T-helper 2 cell treated with Interferon-gamma antibody and Interleukin-4, amounts not matched to agents 100 ng/mL and 5 ng/mL, for 36 hours (primary cell): ENCODE data around the gene ITGAL. TPM values are rescaled to one million over a fixed set of nuclear protein-coding genes. Genes with fewer than 3 reads are reported as not detected.
"Not testable (repeated sequence)": the region's sequence is repeated elsewhere in the genome, so short reads cannot be mapped to it uniquely, and the experiment has no call there.

Experiments
- intact Hi-C: fragments of 100-400 bp; cut with micrococcal nuclease; formaldehyde crosslinking; loops from one replicate; pipeline ENCODE4 v1.15.1; 2023
- total RNA-seq: library from RNA; stranded (reverse); gene quantifications from 2 replicates; pipeline ENCODE4 v1.2.3, GENCODE V29; 2022

The ITGAL gene
- total RNA-seq, 1 donor from 2014 or later: 528 TPM

- intact Hi-C loops: no loop called here
Measured at GRCh38 chr16:30524575-30525568, 52.3 kb downstream of the ITGAL start.

GRCh38 chr16:30525844-30526136 lies 53.2 kb downstream of the ITGAL start:
- intact Hi-C loops: loop anchor here (2.0 kb wide), 4 partner anchors 33 to 133 kb away; partner anchors contain the start of genes FBRS, PRR14 and ZNF764

- intact Hi-C loops: loop anchor here (2.0 kb wide), 4 partner anchors 33 to 133 kb away; partner anchors contain the start of genes FBRS, PRR14 and ZNF764
Measured at GRCh38 chr16:30526137-30526822, 53.7 kb downstream of the ITGAL start, which contains the start of gene ZNF768. Gene ZNF768, minus strand, starts transcription at chr16:30526566. Its CDS starts 153 bp downstream, at chr16:30526413.

- intact Hi-C loops: loop anchor here (1.0 to 2.0 kb wide), 7 partner anchors 8 to 132 kb away; partner anchors contain the start of genes DCTPP1, FBRS, PRR14 and ZNF764
Measured at GRCh38 chr16:30526823-30527634, 54.5 kb downstream of the ITGAL start.

GRCh38 chr16:30527635-30528178 lies 55.2 kb downstream of the ITGAL start:
- intact Hi-C loops: loop anchor here (1.0 to 2.0 kb wide), 7 partner anchors 8 to 131 kb away; partner anchors contain the start of genes DCTPP1, FBRS, PRR14 and ZNF764

- intact Hi-C loops: no loop called here
Measured at GRCh38 chr16:30528799-30529457, 56.4 kb downstream of the ITGAL start.

- intact Hi-C loops: no loop called here
Measured at GRCh38 chr16:30530163-30531037, 57.9 kb downstream of the ITGAL start.

GRCh38 chr16:30532285-30533145 lies 60.0 kb downstream of the ITGAL start:
- intact Hi-C loops: no loop called here

- intact Hi-C loops: no loop called here
Measured at GRCh38 chr16:30533146-30533522, 60.6 kb downstream of the ITGAL start.

- intact Hi-C loops: loop anchor here (2.0 kb wide), 3 partner anchors 51 to 155 kb away; partner anchors contain the start of gene ZNF785
Measured at GRCh38 chr16:30533748-30534367, 61.3 kb downstream of the ITGAL start.

GRCh38 chr16:30534368-30535105 lies 62.0 kb downstream of the ITGAL start, which contains the start of gene ZNF747:
Gene ZNF747, minus strand, starts transcription at chr16:30534858. Its CDS starts 179 bp downstream, at chr16:30534679.
- intact Hi-C loops: loop anchor here (1.0 to 2.0 kb wide), 8 partner anchors 7 to 156 kb away; partner anchors contain the start of genes DCTPP1, ZNF764 and ZNF785

- intact Hi-C loops: loop anchor here (1.0 to 2.0 kb wide), 8 partner anchors 8 to 156 kb away; partner anchors contain the start of genes DCTPP1, ZNF764 and ZNF785
Measured at GRCh38 chr16:30535106-30535776, 62.7 kb downstream of the ITGAL start.

- intact Hi-C loops: loop anchor here (1.0 to 2.0 kb wide), 8 partner anchors 8 to 157 kb away; partner anchors contain the start of genes DCTPP1, ZNF764 and ZNF785
Measured at GRCh38 chr16:30535777-30536190, 63.2 kb downstream of the ITGAL start.

GRCh38 chr16:30536391-30537024 lies 64.0 kb downstream of the ITGAL start:
- intact Hi-C loops: not testable (repeated sequence)
